K562 (cell line): ENCODE measurements around the gene SH3BP2. TPM values are rescaled to one million over a fixed set of nuclear protein-coding genes. Genes with fewer than 3 reads are reported as not detected.

Source experiments
- CHD4 ChIP-seq: fragments of 200-600 bp; sonication (generic); IDR thresholded peaks from 3 replicates; pipeline ENCODE4 v1.6.1; 2012; ENCODE audit warnings: low read depth, mild to moderate bottlenecking, mixed read lengths, low read length, inconsistent platforms; ENCODE audit not compliant: insufficient read depth, insufficient replicate concordance, poor library complexity, severe bottlenecking
- CSDE1 ChIP-seq, 2 experiments: fragments of 450-650 bp; IDR thresholded peaks; 2 replicates each; pipeline ENCODE4 v1.6.1; 2016; ENCODE audit warnings: mild to moderate bottlenecking in 1 of 2
- ERF ChIP-seq: fragments of 450-650 bp; formaldehyde crosslinking; IDR thresholded peaks from 2 replicates; pipeline ENCODE4 v1.4.0; 2020; ENCODE audit warnings: mild to moderate bottlenecking, mixed read lengths
- ETV1 ChIP-seq: fragments of 450-650 bp; conservative IDR thresholded peaks from 2 replicates; pipeline ENCODE4 v1.6.1; 2016; ENCODE audit warnings: missing genetic modification characterization, control low read depth, low read depth, missing compliant biosample characterization
- FOSL1 ChIP-seq: fragments of 200-800 bp; sonication (Bioruptor generic); conservative IDR thresholded peaks from 2 replicates; pipeline ENCODE4 v1.6.1; 2016; ENCODE audit warnings: missing genetic modification characterization, missing compliant biosample characterization
- HLTF ChIP-seq: fragments of 450-650 bp; IDR thresholded peaks from 2 replicates; pipeline ENCODE4 v1.6.1; 2016
- HNRNPL ChIP-seq: fragments of 200-400 bp; formaldehyde crosslinking; IDR thresholded peaks from 2 replicates; pipeline ENCODE4 v1.6.1; 2017; ENCODE audit warnings: low read depth, mild to moderate bottlenecking, low read length
- KLF1 ChIP-seq: fragments of 450-650 bp; IDR thresholded peaks from 2 replicates; pipeline ENCODE4 v1.6.1; 2016; ENCODE audit warnings: missing genetic modification characterization, missing compliant biosample characterization
- MBD2 ChIP-seq: sonication (generic); IDR thresholded peaks from 2 replicates; pipeline ENCODE4 v1.6.1; 2016; ENCODE audit warnings: low read depth, borderline replicate concordance
- NFIC ChIP-seq: fragments of 450-650 bp; IDR thresholded peaks from 2 replicates; pipeline ENCODE4 v1.6.1; 2017; ENCODE audit warnings: mild to moderate bottlenecking, inconsistent platforms
- NR3C1 ChIP-seq: sonication (generic); formaldehyde crosslinking; IDR thresholded peaks from 2 replicates; pipeline ENCODE4 v1.8.1; 2022; ENCODE audit warnings: missing genetic modification reagents
- PTTG1 ChIP-seq: fragments of 450-650 bp; IDR thresholded peaks from 2 replicates; pipeline ENCODE4 v1.6.1; 2016; ENCODE audit warnings: low read depth, mild to moderate bottlenecking, missing genetic modification characterization, missing compliant biosample characterization
- SAFB ChIP-seq: fragments of 200-400 bp; formaldehyde crosslinking; IDR thresholded peaks from 2 replicates; pipeline ENCODE4 v1.6.1; 2017; ENCODE audit warnings: low read depth, low read length, borderline replicate concordance
- SMARCE1 ChIP-seq: fragments of 450-650 bp; IDR thresholded peaks from 2 replicates; pipeline ENCODE4 v1.7.1; 2016; ENCODE audit warnings: mild to moderate bottlenecking
- YY1 ChIP-seq, 3 experiments: IDR thresholded peaks; 2 replicates each; pipeline ENCODE4 v1.6.1; 2011; ENCODE audit warnings: low read length in 2 of 3, mild to moderate bottlenecking in 2 of 3, moderate library complexity in 2 of 3, borderline replicate concordance in 1 of 3, control low read depth in 1 of 3, low read depth in 1 of 3; ENCODE audit not compliant: insufficient read depth in 3 of 3, insufficient replicate concordance in 2 of 3, control insufficient read depth in 1 of 3, insufficient read length in 1 of 3; ENCODE audit errors: extremely low read depth in 1 of 3
- ZC3H8 ChIP-seq: fragments of 450-650 bp; IDR thresholded peaks from 2 replicates; pipeline ENCODE4 v1.6.1; 2017
- ZKSCAN8 ChIP-seq: fragments of 200-800 bp; sonication (Bioruptor generic); IDR thresholded peaks from 2 replicates; pipeline ENCODE4 v1.6.1; 2016; ENCODE audit warnings: missing genetic modification characterization, missing compliant biosample characterization
- ZNF12 ChIP-seq: sonication (generic); formaldehyde crosslinking; IDR thresholded peaks from 2 replicates; pipeline ENCODE4 v1.4.0; 2020; ENCODE audit warnings: mild to moderate bottlenecking, missing genetic modification reagents
- ZNF311 ChIP-seq: fragments of 250-450 bp; sonication (Bioruptor Pico); IDR thresholded peaks from 2 replicates; pipeline ENCODE4 v1.4.0; 2020; ENCODE audit warnings: mild to moderate bottlenecking, moderate library complexity
- ZNF408 ChIP-seq: fragments of 250-450 bp; sonication (Bioruptor Pico); IDR thresholded peaks from 2 replicates; pipeline ENCODE4 v1.4.0; 2020; ENCODE audit warnings: low read depth, mild to moderate bottlenecking, moderate library complexity
- polyA plus RNA-seq, 8 experiments: library from polyadenylated mRNA; depleted of rRNA in 4 of 8; stranded (reverse) in 5 of 8; unstranded in 3 of 8; fragments of >200 nt; fragmentation: Nextera tagmentation in 2 of 8; fragmentation: Illumina TruSeq in 1 of 8; extraction: Ambion mirVana in 2 of 8; extraction: Trizol in 1 of 8; gene quantifications; 2 replicates each; pipeline versions ENCODE4 v1.2.1 to v1.2.3, GENCODE V29; 2011 to 2014; ENCODE audit warnings: inconsistent platforms in 1 of 8, missing spikeins in 1 of 8
- total RNA-seq, 7 experiments: library from RNA; depleted of rRNA in 6 of 7; stranded (reverse); fragments of >200 nt in 6 of 7; fragmentation: Illumina TruSeq in 2 of 7; extraction: Trizol in 2 of 7; gene quantifications; 2 replicates each; pipeline versions ENCODE4 v1.2.1 to v1.2.3, GENCODE V29; 2011 to 2021; ENCODE audit warnings: low replicate concordance in 1 of 7
- TF ChIP-seq, protein P1 (sequence below): fragments of 450-650 bp; conservative IDR thresholded peaks from 2 replicates; pipeline ENCODE4 v1.6.1; 2016; ENCODE audit warnings: missing genetic modification characterization, low read depth, mild to moderate bottlenecking, control low read depth, missing compliant biosample characterization
- TF ChIP-seq, protein P2 (sequence below): IDR thresholded peaks from 2 replicates; pipeline ENCODE4 v1.6.1; 2012; ENCODE audit warnings: low read depth, low read length, improper control_type of control experiment, borderline replicate concordance
- TF ChIP-seq, protein P3 (sequence below): fragments of 450-650 bp; IDR thresholded peaks from 2 replicates; pipeline ENCODE4 v1.6.1; 2016; ENCODE audit warnings: borderline replicate concordance

Gene SH3BP2
- total and polyA plus RNA-seq, 9 of the 15 experiments (the other 6 are each of a cell fraction or from before 2014, with no cell fraction given) = 0.34 to 16.0 (median 5.1) TPM

DNA sequence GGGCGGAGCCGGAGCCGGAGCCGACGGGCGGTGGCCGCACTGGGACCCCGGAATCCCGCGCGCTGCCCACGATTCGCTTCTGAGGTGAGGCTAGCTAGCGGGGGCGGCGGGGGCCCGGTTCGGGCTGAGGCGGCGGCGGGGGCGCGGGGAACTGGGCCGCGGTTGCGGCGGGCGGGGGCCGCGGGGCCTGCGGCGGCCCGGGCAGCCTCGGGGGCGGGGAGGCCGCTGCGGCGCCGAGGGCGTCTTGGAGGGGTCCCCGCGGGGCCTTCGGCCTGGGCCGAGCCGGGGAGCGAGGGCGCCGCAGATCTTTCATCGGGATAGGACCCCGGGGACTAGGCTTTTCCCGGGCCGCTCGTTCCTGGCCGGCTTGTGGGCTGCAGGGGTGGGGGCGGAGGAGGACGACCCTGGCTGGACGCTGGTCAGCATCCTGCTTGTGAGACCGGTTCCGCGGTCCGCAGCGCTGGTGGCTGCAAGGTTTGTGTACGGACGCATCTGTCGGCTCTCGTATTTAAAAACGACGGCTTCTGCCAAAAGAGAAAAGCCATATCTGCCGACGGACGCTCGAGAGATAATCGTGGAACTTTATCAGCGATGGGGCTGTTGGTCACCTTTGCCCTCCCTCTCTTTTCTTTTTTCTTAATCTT, 51.2 kb downstream of the SH3BP2 start (continued):
- TF ChIP-seq YY1 (IDR thresholded peaks at IDR 0.05; ENCODE audit: borderline replicate concordance in 1 of 3, control insufficient read depth in 1 of 3, extremely low read depth in 1 of 3, insufficient read depth in 3 of 3, insufficient read length in 1 of 3, insufficient replicate concordance in 2 of 3, low read depth in 1 of 3, low read length in 2 of 3) = peak in 1 of 3 experiments; percentile 1
- TF ChIP-seq PTTG1 (tag) = no peak
- no peak for TF ChIP-seq ZKSCAN8 (CRISPR knock-in tag)
- TF ChIP-seq CSDE1 (IDR thresholded peaks at IDR 0.05) = no peak
- no peak for TF ChIP-seq MBD2
- no peak for TF ChIP-seq NR3C1 (CRISPR knock-in tag)
- TF ChIP-seq SMARCE1 = 0 out of 2 replicates have a peak, but pooled peaks have one; percentile 29
- peak; percentile 15; the same call in 1 of the 2 replicates for TF ChIP-seq NFIC
- TF ChIP-seq ZNF12 (CRISPR knock-in tag) = no peak
- no peak for TF ChIP-seq ETV1 (tag)
- TF ChIP-seq, protein P1, sequence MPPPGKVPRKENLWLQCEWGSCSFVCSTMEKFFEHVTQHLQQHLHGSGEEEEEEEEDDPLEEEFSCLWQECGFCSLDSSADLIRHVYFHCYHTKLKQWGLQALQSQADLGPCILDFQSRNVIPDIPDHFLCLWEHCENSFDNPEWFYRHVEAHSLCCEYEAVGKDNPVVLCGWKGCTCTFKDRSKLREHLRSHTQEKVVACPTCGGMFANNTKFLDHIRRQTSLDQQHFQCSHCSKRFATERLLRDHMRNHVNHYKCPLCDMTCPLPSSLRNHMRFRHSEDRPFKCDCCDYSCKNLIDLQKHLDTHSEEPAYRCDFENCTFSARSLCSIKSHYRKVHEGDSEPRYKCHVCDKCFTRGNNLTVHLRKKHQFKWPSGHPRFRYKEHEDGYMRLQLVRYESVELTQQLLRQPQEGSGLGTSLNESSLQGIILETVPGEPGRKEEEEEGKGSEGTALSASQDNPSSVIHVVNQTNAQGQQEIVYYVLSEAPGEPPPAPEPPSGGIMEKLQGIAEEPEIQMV (tag) = no peak
- TF ChIP-seq HNRNPL = no peak
- TF ChIP-seq CHD4 = no peak
- TF ChIP-seq HLTF = no peak
- no peak for TF ChIP-seq SAFB
- no peak for TF ChIP-seq FOSL1 (tag)
- TF ChIP-seq, protein P2, sequence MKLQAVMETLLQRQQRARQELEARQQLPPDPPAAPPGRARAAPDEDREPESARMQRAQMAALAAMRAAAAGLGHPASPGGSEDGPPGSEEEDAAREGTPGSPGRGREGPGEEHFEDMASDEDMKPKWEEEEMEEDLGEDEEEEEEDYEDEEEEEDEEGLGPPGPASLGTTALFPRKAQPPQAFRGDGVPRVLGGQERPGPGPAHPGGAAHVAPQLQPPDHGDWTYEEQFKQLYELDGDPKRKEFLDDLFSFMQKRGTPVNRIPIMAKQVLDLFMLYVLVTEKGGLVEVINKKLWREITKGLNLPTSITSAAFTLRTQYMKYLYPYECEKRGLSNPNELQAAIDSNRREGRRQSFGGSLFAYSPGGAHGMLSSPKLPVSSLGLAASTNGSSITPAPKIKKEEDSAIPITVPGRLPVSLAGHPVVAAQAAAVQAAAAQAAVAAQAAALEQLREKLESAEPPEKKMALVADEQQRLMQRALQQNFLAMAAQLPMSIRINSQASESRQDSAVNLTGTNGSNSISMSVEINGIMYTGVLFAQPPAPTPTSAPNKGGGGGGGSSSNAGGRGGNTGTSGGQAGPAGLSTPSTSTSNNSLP = no peak
- TF ChIP-seq ZNF408 (CRISPR knock-in tag) = no peak
- no peak for TF ChIP-seq ZC3H8
- no peak for TF ChIP-seq KLF1 (tag)
- TF ChIP-seq, protein P3, sequence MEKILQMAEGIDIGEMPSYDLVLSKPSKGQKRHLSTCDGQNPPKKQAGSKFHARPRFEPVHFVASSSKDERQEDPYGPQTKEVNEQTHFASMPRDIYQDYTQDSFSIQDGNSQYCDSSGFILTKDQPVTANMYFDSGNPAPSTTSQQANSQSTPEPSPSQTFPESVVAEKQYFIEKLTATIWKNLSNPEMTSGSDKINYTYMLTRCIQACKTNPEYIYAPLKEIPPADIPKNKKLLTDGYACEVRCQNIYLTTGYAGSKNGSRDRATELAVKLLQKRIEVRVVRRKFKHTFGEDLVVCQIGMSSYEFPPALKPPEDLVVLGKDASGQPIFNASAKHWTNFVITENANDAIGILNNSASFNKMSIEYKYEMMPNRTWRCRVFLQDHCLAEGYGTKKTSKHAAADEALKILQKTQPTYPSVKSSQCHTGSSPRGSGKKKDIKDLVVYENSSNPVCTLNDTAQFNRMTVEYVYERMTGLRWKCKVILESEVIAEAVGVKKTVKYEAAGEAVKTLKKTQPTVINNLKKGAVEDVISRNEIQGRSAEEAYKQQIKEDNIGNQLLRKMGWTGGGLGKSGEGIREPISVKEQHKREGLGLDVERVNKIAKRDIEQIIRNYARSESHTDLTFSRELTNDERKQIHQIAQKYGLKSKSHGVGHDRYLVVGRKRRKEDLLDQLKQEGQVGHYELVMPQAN = no peak
- TF ChIP-seq ZNF311 (CRISPR knock-in tag) = no peak
- TF ChIP-seq ERF (CRISPR knock-in tag) = no peak
